Measurements from ENCODE around the gene DOLPP1. TPM values are rescaled to one million over a fixed set of nuclear protein-coding genes. Genes with fewer than 3 reads are reported as not detected.

The DOLPP1 gene
- polyA plus RNA-seq, 1 of the 3 experiments (the other 2 are of a cell fraction), result 19.9 TPM

GRCh38 chr9:129063061-129063460, 17.9 kb upstream of the DOLPP1 start:
- CTCF ChIA-PET, result no interaction called here

DNA sequence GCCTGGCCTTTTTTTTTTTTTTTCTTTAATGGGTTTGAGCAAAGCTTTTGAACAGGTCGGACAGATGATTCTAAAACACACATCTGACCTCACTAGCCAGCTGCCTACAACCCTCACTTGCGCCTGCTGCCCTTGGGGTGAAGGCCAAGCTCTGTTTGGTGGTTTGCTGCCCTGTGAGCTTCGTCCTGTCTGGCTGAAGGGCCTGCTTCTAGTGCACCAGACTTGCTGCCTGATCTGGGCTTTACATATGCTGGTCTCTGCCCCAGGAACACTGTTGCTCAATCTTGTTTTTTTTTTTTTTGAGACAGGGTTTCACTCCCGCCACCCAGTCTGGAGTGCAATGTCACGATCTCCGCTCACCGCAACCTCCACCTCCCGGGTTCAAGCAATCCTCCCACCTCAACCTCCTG, 16.4 kb upstream of the DOLPP1 start:
- CTCF ChIA-PET, result interaction anchor here (0.7 kb wide), 1 partner anchor 737 kb away, joined by 4 read pairs; no protein-coding TSS in a partner anchor

More at GRCh38 chr9:129063061-129063460, 17.9 kb upstream of the DOLPP1 start:
- H3K27ac ChIP-seq (ENCODE audit: low read depth in 2 of 2, low read length in 1 of 2), result no peak overlapping the region
- no peaks in the 10 kb centered on the region for H3K9me3 ChIP-seq
- H3K27me3 ChIP-seq (ENCODE audit: insufficient read depth), result no peaks in the 10 kb centered on the region
- H3K9me2 ChIP-seq, result no peaks in the 10 kb centered on the region
- H2AFZ ChIP-seq (ENCODE audit: low read depth), result no peak overlapping the region
- H3K79me2 ChIP-seq (ENCODE audit: insufficient read depth), result no peaks in the 10 kb centered on the region
- H3K36me3 ChIP-seq (replicated peaks in 1 of 2; ENCODE audit: control insufficient read depth in 1 of 2, insufficient read depth in 2 of 2, low read length in 1 of 2), result peaks cover 0 to 30% of the 10 kb centered on the region in 2 experiments
- DNase-seq, result no peak
- H4K20me1 ChIP-seq (ENCODE audit: insufficient read depth), result no peaks in the 10 kb centered on the region
- H3K9ac ChIP-seq, result no peak overlapping the region
- H3K4me3 ChIP-seq (ENCODE audit: low read depth in 2 of 2, low read length in 1 of 2), result no peak overlapping the region
- H3K4me1 ChIP-seq (ENCODE audit: control insufficient read depth in 1 of 2, insufficient read depth in 2 of 2, low read depth in 1 of 2, low read length in 1 of 2), result no peaks in the 10 kb centered on the region
- no peak overlapping the region for H3K4me2 ChIP-seq
- no peaks in the 10 kb centered on the region for H3F3A ChIP-seq (replicated peaks; ENCODE audit: insufficient read depth)
- POLR2A ChIA-PET, result no interaction called here
- TF ChIP-seq POLR2AphosphoS5 (IDR thresholded peaks at IDR 0.05; ENCODE audit: low read depth, low read length), result no peak
- no peak for TF ChIP-seq SMC3 (IDR thresholded peaks at IDR 0.05; ENCODE audit: low read depth, low read length)
- 80% methylated on average over 2 of the region's 9 CpGs for WGBS (ENCODE audit: low lambda C conversion rate)

More for the DNA sequence above, 16.4 kb upstream of the DOLPP1 start:
- Histone ChIP-seq H3F3A (replicated peaks; ENCODE audit: insufficient read depth) (no peaks in the 10 kb centered on the region), H3K9me3 (no peaks in the 10 kb centered on the region), H2AFZ (ENCODE audit: low read depth) (no peak overlapping the region), H3K27ac (ENCODE audit: low read depth in 2 of 2, low read length in 1 of 2) (no peak overlapping the region), H3K9me2 (no peaks in the 10 kb centered on the region), H3K36me3 (replicated peaks in 1 of 2; ENCODE audit: control insufficient read depth in 1 of 2, insufficient read depth in 2 of 2, low read length in 1 of 2) (peaks cover 0 to 33% of the 10 kb centered on the region in 2 experiments), H3K4me1 (ENCODE audit: control insufficient read depth in 1 of 2, insufficient read depth in 2 of 2, low read depth in 1 of 2, low read length in 1 of 2) (peaks cover 0 to 10% of the 10 kb centered on the region in 2 experiments; a peak in 1 of 4 replicates), H3K79me2 (ENCODE audit: insufficient read depth) (no peaks in the 10 kb centered on the region), H4K20me1 (ENCODE audit: insufficient read depth) (no peaks in the 10 kb centered on the region), H3K27me3 (ENCODE audit: insufficient read depth) (no peaks in the 10 kb centered on the region), H3K9ac (no peak overlapping the region), H3K4me2 (no peak overlapping the region), H3K4me3 (ENCODE audit: low read depth in 2 of 2, low read length in 1 of 2) (no peak overlapping the region)
- TF ChIP-seq TAF1 (IDR thresholded peaks at IDR 0.05; ENCODE audit: borderline replicate concordance, low read depth, low read length), result no peak
- TF ChIP-seq FOSL2 (IDR thresholded peaks at IDR 0.05; ENCODE audit: borderline replicate concordance, low read depth), result no peak
- TF ChIP-seq REST (IDR thresholded peaks at IDR 0.05; ENCODE audit: low read depth, low read length), result no peak
- no peak for TF ChIP-seq SIN3A (IDR thresholded peaks at IDR 0.05; ENCODE audit: borderline replicate concordance, low read depth, low read length)
- TF ChIP-seq POLR2AphosphoS5 (IDR thresholded peaks at IDR 0.05; ENCODE audit: low read depth, low read length), result no peak
- TF ChIP-seq, protein P1, sequence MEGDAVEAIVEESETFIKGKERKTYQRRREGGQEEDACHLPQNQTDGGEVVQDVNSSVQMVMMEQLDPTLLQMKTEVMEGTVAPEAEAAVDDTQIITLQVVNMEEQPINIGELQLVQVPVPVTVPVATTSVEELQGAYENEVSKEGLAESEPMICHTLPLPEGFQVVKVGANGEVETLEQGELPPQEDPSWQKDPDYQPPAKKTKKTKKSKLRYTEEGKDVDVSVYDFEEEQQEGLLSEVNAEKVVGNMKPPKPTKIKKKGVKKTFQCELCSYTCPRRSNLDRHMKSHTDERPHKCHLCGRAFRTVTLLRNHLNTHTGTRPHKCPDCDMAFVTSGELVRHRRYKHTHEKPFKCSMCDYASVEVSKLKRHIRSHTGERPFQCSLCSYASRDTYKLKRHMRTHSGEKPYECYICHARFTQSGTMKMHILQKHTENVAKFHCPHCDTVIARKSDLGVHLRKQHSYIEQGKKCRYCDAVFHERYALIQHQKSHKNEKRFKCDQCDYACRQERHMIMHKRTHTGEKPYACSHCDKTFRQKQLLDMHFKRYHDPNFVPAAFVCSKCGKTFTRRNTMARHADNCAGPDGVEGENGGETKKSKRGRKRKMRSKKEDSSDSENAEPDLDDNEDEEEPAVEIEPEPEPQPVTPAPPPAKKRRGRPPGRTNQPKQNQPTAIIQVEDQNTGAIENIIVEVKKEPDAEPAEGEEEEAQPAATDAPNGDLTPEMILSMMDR (IDR thresholded peaks at IDR 0.05), result no peak
- no peak for TF ChIP-seq YY1 (IDR thresholded peaks at IDR 0.05; ENCODE audit: low read depth)
- TF ChIP-seq JUND (IDR thresholded peaks at IDR 0.05), result no peak
- no peak for TF ChIP-seq NFIC (IDR thresholded peaks at IDR 0.05; ENCODE audit: borderline replicate concordance)
- no peak for TF ChIP-seq FOXJ3 (CRISPR knock-in tag; IDR thresholded peaks at IDR 0.05)
- TF ChIP-seq EZH2phosphoT487 (IDR thresholded peaks at IDR 0.05; ENCODE audit: borderline replicate concordance, low read depth), result no peak
- no peak for TF ChIP-seq NRF1 (IDR thresholded peaks at IDR 0.05; ENCODE audit: low read depth, low read length)
- TF ChIP-seq MEF2A (IDR thresholded peaks at IDR 0.05; ENCODE audit: borderline replicate concordance, low read depth), result no peak
- no peak for TF ChIP-seq USF1 (IDR thresholded peaks at IDR 0.05; ENCODE audit: borderline replicate concordance, low read depth)
- TF ChIP-seq RXRA (IDR thresholded peaks at IDR 0.05; ENCODE audit: borderline replicate concordance, low read depth), result no peak
- no peak for TF ChIP-seq EP300 (IDR thresholded peaks at IDR 0.05; ENCODE audit: borderline replicate concordance in 1 of 2, low read depth in 1 of 2, low read length in 1 of 2)
- DNase-seq, result no peak
- POLR2A ChIA-PET, result no interaction called here
- WGBS (ENCODE audit: low lambda C conversion rate), result 96% methylated on average over 8 of the region's 8 CpGs

Measured in SK-N-SH (cell line).